Measurements from ENCODE around the gene LMAN1L. TPM values are rescaled to one million over a fixed set of nuclear protein-coding genes. Genes with fewer than 3 reads are reported as not detected.

Gene LMAN1L
- total and polyA plus RNA-seq, 4 donors = 0.08 TPM; not detected in 3

GRCh38 chr15:74838746-74839525, 26.3 kb downstream of the LMAN1L start:
- Histone ChIP-seq H3K4me1 (ENCODE audit: control insufficient read depth in 4 of 4, insufficient read depth in 4 of 4, low read length in 3 of 4) (peaks cover 0 to 16% (median 8%) of the 10 kb centered on the region in 4 donors), H3K27ac (ENCODE audit: low read depth in 1 of 2, low read length in 2 of 2) (no peak overlapping the region), H3K9ac (ENCODE audit: low read depth in 1 of 2, low read length in 2 of 2) (no peak overlapping the region), H3K36me3 (ENCODE audit: control insufficient read depth in 4 of 4, insufficient read depth in 3 of 4, low read depth in 1 of 4, low read length in 3 of 4) (peaks cover 2 to 15% (median 8%) of the 10 kb centered on the region in 4 donors), H3K9me3 (ENCODE audit: control insufficient read depth in 4 of 4, low read length in 3 of 4) (no peaks in the 10 kb centered on the region), H3K4me3 (ENCODE audit: low read depth in 1 of 3, low read length in 3 of 3) (no peak overlapping the region), H3K27me3 (ENCODE audit: control insufficient read depth in 4 of 4, insufficient read depth in 4 of 4, low read length in 3 of 4) (no peaks in the 10 kb centered on the region)
- 92% methylated on average over 11 of the region's 11 CpGs for WGBS
- TF ChIP-seq RXRA (IDR thresholded peaks at IDR 0.05) (no peak), HNF4A (conservative IDR thresholded peaks at IDR 0.05) (no peak), CTCF (IDR thresholded peaks at IDR 0.05; ENCODE audit: low read depth, low read length, missing input control) (no peak), FOXA2 (IDR thresholded peaks at IDR 0.05) (no peak), HNF4G (IDR thresholded peaks at IDR 0.05) (no peak), REST (IDR thresholded peaks at IDR 0.05) (no peak), SP1 (IDR thresholded peaks at IDR 0.05) (no peak), MAX (IDR thresholded peaks at IDR 0.05) (no peak)
- DNase-seq (ENCODE audit: low spot score) = no peak

- Histone ChIP-seq H3K27me3 (ENCODE audit: control insufficient read depth in 4 of 4, insufficient read depth in 4 of 4, low read length in 3 of 4) (no peaks in the 10 kb centered on the region), H3K4me1 (ENCODE audit: control insufficient read depth in 4 of 4, insufficient read depth in 4 of 4, low read length in 3 of 4) (peaks cover 0 to 16% (median 8%) of the 10 kb centered on the region in 4 donors), H3K9me3 (ENCODE audit: control insufficient read depth in 4 of 4, low read length in 3 of 4) (no peaks in the 10 kb centered on the region), H3K9ac (ENCODE audit: low read depth in 1 of 2, low read length in 2 of 2) (no peak overlapping the region), H3K36me3 (ENCODE audit: control insufficient read depth in 4 of 4, insufficient read depth in 3 of 4, low read depth in 1 of 4, low read length in 3 of 4) (peaks cover 2 to 15% (median 8%) of the 10 kb centered on the region in 4 donors), H3K27ac (ENCODE audit: low read depth in 1 of 2, low read length in 2 of 2) (no peak overlapping the region), H3K4me3 (ENCODE audit: low read depth in 1 of 3, low read length in 3 of 3) (no peak overlapping the region)
- WGBS = 92% methylated on average over 31 of the region's 31 CpGs
- DNase-seq (ENCODE audit: low spot score) = no peak
- TF ChIP-seq FOXA2 (IDR thresholded peaks at IDR 0.05) (no peak), NR2F2 (IDR thresholded peaks at IDR 0.05) (no peak), YY1 (IDR thresholded peaks at IDR 0.05) (no peak), TAF1 (conservative IDR thresholded peaks at IDR 0.05) (no peak), REST (IDR thresholded peaks at IDR 0.05) (no peak)
Measured at GRCh38 chr15:74839526-74840395, 27.1 kb downstream of the LMAN1L start.
